Measurements from ENCODE around the gene GLT6D1.
A peak's percentile ranks its signal among the peaks of the same experiment; 100 is the strongest.

GLT6D1 gene

GRCh38 chr9:135584371-135584770 is 55.0 kb downstream of the GLT6D1 start:
- Histone ChIP-seq H3K27ac (no peak overlapping the region), H3K4me3 (no peak overlapping the region)
- peak; percentile 43 for DNase-seq (ENCODE audit: low spot score)
- TF ChIP-seq CTCF (IDR thresholded peaks at IDR 0.05) = no peak

- DNase-seq (ENCODE audit: low spot score) = peak; percentile 60
Observed at GRCh38 chr9:135583688-135584011, 55.7 kb downstream of the GLT6D1 start.

GRCh38 chr9:135582966-135583687 is 56.2 kb downstream of the GLT6D1 start:
- no peak overlapping the region for H3K4me3 ChIP-seq
- TF ChIP-seq CTCF (IDR thresholded peaks at IDR 0.05) = no peak
- H3K27ac ChIP-seq = no peak overlapping the region
- DNase-seq (ENCODE audit: low spot score) = peak; percentile 57

More at GRCh38 chr9:135583688-135584011, 55.7 kb downstream of the GLT6D1 start:
- Histone ChIP-seq H3K27ac (no peak overlapping the region), H3K4me3 (no peak overlapping the region)
- no peak for TF ChIP-seq CTCF (IDR thresholded peaks at IDR 0.05)

GRCh38 chr9:135582541-135582940 is 56.8 kb downstream of the GLT6D1 start:
- Histone ChIP-seq H3K4me3 (no peak overlapping the region), H3K27ac (no peak overlapping the region)
- no peak for DNase-seq (ENCODE audit: low spot score)
- no peak for TF ChIP-seq CTCF (IDR thresholded peaks at IDR 0.05)

- no peak overlapping the region for H3K27ac ChIP-seq
- TF ChIP-seq CTCF (IDR thresholded peaks at IDR 0.05) = no peak
- DNase-seq (ENCODE audit: low spot score) = no peak
- H3K4me3 ChIP-seq = no peak overlapping the region
Observed at GRCh38 chr9:135581636-135582426, 57.5 kb downstream of the GLT6D1 start.

- Histone ChIP-seq H3K4me3 (no peak overlapping the region), H3K27ac (no peak overlapping the region)
- DNase-seq (ENCODE audit: low spot score) = no peak
- TF ChIP-seq CTCF (IDR thresholded peaks at IDR 0.05) = no peak
Observed at GRCh38 chr9:135580664-135581380, 58.5 kb downstream of the GLT6D1 start.
